Amniotic stem cell (primary cell): ENCODE measurements around the gene VSIG1.

ENCODE experiments used
- DNase-seq: peaks from one replicate; lab custom pipeline; 2025; lab: John Stamatoyannopoulos, UW

The VSIG1 gene

DNA sequence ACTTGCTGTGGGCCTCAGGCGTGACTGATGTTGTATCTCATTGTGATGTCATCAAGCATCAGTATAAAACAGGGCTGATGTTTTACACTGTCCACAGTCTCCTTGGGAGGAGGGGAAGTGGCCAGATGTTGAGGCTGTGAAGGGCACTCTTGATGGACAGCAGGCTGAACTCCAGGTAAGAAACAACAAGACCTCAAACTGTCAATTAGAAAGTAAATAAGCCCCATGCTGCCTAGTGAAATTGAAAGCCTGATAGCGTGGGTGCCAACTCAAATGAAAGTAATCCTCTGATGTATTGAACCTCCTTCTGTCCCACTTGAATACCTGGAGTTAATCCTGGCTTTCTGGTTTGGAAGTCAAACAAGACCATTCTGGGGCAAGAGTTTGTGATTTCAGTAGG is 19.7 kb downstream of the VSIG1 start:
- DNase-seq: no peak

DNA sequence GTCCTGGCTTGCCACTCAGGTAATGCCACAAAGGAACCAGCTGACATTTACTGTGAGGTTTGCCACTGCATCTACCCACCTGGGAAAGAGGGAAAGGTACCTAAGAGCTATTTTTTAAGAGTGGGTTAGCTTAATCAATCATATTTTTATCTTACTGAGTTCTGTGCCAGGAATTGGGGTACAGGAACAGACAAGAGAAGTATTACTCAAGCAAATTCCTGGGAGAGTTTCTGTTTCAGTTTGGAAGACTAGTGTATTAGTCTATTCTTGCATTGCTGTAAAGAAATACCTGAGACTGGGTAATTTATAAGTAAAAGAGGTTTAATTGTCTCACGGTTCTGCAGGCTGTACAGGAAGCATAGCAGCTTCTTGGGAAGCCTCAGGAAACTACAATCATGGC is 23.3 kb downstream of the VSIG1 start:
- DNase-seq: no peak

DNA sequence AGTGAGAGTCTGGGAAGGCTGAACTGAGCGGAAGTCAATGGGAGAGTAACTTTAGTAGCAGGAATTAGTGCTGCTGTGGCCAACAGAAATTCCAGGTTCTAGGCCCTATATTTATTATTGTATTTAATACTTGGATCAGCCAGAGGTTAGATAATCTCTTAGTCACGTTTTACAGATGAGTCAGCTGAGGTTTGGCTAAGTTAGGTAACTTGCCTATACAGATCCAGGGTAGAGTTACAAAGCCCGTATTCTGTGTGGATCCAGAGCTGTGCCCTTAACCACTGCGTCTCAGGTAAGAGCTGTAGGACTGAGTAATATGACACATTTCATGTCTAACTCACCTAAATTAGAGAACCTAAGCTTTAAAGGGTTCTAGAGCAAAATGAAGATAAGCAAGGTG is 26.0 kb downstream of the VSIG1 start:
- DNase-seq: no peak

DNA sequence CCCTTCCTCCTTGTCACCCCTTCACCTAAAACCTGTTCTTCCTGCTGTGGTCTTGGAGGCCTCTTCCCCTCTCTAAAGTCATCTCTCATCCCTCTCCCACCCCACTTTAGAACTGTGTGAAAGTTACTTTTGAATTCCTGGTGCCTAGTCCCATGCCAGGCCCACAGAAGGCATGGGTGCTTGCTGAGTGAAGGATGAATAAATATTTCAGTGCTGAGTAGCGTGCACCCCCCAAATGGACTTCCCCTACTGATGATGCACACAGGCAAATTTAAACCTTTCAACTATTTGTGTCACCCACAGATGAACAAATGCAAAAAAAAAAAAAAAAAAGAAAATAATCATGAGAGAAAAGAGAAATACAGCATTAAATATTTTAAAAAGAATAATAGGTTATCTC is 26.7 kb downstream of the VSIG1 start:
- DNase-seq: no peak

DNA sequence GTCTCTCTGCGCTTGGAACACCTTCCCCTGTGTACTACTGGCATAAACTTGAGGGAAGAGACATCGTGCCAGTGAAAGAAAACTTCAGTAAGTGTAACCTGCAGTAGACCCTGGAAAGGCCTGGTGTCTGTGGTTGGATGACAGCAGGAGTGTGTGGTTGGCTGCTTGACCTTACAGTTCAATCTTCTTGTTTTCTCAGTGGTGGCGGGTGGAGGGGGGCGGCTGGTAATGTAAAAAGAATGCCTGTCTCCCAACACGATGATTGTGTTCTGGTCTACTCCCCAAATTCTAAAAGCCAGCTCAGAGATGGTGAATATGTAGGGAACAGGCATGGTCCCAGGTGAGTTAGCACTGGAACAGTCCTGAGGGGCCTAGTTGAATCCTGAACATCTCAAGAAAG is 27.9 kb downstream of the VSIG1 start:
- DNase-seq: no peak

DNA sequence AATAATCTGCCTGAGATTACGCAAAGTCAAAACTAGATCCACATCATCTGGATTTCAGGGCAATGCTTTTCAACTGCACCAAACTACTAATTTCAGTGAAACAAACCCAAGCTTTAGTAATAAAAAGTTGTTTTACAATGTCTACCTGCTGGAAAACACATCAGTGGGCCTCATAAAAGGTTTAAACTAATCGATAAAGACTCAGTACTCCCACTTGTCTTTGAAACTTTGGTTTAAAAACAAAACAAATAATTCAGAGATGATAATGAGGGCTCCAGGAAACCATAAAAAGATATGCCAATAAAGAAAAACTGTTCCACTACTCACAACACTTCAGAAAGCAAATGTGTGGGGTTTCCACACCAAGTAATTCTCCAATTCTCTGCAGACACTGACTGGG is 36.2 kb downstream of the VSIG1 start:
- no peak for DNase-seq

DNA sequence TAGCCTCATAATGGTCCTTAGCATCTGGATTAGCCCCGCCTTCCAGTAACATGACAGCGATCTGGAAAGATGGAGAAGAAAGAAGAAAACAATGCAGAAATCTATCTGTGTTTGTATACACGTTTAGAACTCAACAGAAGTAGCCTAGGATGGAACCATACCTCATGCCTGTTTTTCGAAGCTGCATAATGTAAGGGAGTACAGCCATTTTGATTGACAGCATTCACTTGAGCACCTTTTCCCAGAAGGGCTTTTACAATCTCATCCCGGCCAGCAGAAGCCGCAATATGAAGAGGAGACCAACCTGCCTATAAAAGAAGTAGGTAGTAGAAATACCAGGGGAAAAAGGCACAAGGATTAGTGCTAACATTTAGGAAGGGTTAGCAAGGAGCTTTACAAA is 42.9 kb downstream of the VSIG1 start:
- DNase-seq: no peak

DNA sequence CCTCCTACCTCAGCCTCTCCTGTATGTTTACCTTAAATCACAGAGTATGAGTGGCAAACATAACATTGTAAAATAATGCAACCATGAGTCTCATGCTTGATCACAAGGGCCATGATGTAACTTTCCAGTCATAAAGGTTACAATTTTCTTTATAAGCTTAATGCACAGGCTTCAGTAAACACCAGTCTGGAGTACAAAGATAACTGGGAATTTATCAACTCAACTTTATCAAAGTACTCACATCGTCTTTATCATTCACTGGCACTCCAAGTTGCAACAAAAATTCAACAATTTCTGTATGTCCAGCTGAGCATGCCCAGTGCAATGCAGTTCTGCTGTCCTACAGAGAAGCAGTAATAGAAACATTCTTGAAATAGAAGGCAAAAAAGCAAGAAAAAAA is 43.6 kb downstream of the VSIG1 start:
- no peak for DNase-seq

DNA sequence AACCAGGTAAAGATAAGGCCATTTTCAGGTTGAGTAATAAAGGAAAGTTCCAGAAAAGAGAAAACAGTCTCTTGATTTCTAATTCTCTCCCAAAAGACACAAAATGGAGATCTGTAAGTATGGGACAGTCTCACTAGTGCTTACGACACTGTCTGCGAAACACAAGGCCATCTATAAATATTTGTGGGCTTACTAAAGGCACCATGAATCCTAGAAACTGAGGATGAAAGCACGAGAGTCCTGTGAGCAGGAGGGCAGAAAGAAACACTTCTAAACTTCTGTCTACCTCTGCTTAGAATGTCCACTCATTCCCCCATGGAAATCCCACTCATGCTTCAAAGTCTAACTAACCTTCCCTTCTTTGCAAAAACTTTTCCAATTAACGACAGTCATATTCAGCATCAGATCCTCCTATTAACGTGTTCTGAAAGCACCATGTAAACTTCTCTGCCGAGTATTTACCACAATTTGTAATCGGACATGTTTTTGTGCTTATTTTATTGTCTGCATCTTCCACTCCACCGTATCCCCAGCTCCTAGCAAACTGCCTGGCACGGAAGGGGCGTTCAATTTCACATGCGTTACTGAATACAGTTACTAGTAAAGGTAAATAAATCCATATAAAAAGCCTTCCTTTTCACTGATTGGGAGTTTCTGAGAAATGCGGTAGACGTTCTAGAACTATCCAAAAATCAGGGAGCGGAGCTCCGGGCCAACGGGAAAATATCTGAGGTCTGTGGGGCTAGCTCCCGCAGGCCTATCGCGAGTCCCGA is 45.8 kb downstream of the VSIG1 start:
- peak; percentile 6 for DNase-seq

DNA sequence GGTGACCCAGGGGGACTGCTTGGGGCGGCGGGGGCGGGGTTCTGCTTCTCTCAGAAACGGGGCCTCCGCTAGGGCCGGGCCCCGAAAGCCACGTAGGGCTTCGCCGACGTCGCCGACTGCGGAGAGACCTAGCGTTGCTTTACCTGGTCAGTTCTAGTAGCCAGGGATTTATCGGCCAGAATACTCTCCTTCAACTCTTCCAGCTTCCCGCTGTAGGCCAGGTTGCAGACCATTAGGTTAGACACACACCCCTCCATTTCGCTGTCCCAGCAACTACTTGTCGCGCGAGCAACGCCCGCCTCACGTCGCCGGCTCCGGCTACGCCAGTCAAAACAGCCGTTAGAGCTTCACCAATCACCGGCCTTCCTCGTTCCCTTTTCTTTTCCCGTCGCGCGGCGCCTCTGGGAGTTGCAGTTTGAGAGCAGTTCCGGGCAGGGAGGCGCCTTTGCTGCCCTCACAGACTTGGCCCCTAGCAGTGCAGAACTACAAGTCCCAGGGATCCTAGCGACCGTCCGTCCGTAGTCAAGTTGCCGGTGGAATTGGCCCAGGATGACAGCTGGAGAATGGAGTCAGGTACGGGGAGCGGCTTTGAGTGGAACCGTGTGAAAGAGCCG is 46.5 kb downstream of the VSIG1 start, which contains the start of the genes ATG4A and PSMD10:
ATG4A (plus strand) TSS at position 515 of the 614 bp plus-strand sequence; CDS start at position 564, 49 bp downstream.
PSMD10 (minus strand) TSS at position 279 of the 614 bp plus-strand sequence; CDS start at position 257, 22 bp downstream.
- peak; percentile 90 for DNase-seq

DNA sequence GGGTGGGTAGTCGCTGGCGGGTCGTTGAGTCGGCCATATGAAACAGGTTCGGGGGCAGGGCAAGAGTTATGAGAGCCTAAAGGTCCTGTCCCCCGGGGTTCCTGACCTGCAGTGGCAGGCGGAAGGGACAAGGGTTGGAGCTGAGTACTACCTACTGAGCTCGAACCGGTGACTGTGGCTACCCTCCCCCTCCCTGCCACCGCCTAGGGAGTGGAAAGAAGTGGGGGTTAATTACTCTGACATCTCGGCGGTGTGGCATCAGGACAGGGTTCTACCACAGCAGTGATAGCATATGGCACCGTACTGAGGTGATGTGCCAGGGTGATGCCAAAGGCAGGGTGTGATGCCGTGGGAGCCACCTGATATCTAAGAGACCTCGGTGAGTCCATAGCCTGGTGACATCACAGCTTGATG is 47.0 kb downstream of the VSIG1 start:
- DNase-seq: no peak

DNA sequence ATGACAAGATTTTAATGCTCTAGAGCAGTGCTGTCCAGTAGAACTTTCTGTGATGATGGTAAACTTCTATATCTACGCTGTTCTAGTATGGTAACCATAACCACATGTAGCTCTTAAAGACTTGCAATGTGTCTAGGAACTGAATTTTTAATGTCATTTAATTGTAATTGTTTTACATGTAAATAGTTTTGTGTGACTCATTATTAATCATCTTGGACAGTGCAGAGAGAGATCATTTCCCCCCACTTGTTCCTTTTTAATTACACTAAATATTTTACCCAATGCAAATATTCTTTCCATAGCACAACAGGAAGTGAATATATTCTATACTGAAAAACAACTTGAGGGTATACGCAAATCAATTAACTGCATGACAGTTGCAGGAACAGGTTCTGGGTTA is 52.5 kb downstream of the VSIG1 start:
- no peak for DNase-seq

DNA sequence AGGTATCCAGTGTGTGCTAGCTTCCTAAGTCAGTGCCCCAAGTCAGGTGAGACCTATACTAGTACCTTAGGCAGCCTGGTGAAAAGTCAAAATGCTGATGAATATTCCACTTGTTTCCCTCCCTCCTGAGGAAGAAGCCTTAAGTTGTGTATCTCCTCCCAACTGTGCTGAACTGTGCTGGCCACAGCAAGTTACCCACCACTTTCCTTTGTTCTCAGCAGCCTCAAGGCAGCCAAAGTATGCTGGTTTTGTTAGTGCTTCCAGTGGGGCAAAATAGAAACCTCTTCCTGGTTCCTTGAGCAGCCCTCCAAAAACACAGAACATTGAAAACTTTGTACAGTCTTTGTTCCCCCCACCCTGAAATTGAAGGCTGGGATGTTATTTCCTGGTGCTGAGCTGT is 60.6 kb downstream of the VSIG1 start:
- DNase-seq: no peak

DNA sequence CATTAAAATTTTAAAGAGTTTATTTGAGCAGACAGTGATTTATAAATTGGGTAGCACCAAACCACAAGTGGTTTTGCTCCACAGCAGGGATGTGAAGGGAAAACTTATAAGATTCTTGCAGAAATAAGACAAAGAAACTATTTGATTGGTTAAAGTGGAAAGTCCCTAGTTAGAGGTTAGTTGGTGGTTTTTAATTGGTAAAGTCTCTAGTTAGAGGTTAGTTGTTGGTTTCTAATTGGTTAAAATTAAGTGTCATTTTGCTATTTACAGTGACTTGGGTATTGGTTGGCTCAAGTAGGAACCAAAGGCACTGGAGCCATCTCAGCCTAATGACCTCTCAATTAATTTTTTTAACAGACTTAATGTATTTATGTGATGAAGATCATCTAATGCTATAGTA is 69.7 kb downstream of the VSIG1 start:
- DNase-seq: no peak

DNA sequence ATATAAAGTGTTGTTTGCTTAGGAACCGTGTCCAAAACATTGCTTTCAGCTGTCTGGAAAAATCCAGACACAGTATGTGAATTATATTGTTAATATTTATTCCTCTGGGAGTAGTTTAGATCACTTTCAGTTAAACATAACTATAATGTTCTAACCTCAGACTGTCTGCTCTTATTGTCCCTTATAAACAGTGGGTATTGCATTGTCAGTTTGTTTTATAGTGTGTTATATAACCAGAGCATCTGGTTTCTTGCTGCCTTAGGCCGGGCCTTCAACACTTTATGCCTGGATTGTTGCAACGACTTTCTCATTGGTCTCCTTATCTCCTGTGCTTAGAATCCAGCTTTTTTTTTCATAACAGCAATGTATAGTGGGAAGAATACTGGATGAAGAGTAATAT is 73.1 kb downstream of the VSIG1 start:
- no peak for DNase-seq

DNA sequence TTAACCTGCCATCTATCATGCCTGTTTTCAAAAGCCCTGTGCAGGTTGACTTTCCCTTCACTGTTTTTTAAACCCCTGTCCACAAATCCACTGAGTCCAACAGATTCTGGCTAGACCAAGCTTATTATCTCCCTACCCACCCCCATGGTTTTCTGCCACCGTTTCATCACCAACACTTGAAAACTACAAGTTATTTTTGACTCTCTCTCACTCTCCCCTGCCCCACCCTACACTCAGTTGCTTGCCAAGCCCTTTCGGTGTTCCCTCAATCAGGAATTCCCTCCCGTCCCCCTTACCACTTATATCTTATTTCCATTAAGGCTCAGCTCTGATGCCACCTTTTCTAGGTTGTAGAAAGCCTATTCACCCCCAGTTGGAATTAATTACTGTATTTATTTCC is 76.4 kb downstream of the VSIG1 start:
- DNase-seq: no peak

DNA sequence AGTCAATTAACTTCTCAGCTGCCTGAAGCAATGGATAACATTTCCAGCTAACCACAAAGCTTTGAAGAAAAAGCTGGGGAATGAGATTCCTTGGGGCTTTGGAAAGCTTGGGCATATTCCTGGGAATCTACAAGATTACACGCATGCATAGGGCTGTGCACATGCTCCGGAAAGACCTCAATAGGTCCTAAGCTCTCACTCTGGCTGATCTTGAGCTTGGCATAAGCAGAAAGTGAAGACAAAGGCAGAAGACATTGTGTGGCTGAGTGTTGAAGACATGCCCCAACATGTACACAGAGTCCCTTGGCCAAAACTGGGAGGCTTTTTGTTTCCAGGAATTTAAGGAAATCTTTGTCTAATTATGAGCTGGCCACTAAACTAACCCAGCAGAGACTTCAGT is 77.9 kb downstream of the VSIG1 start:
- no peak for DNase-seq

DNA sequence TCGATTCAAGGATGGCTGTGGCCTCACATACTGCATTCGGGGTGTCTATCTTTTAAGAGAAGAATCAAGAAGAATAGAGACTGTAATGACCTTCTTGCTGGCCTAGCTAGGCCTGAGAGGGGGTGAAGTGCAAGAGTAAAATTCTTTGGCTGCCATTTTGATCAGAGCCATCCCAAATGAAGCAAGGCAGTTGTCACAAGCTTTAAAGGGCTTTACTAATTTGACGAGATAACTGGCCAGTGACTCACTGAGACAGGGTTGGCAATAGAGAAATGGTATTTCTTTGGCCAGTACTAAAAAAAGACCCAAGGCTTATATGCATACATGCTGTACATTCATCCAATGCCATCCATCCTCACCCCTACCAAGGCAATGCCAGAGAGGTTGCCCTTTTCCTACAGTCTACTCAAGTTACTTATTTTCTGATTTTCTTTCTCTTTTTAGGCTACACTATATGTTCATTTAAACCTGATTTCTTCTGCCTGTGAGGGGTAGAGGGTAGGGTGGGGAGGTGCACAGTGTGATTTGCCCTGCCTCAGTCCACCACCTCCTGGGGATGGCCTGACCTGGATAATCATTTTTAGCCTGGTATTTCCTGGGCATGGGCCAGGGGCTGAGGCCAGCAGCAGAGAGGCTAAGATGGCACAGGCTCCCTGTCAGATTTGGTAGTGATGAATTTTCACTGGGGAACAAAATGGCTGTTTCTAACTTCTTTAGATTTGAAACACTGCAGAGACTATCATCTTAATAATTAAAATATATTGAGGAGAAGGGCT is 78.9 kb downstream of the VSIG1 start:
- DNase-seq: no peak

DNA sequence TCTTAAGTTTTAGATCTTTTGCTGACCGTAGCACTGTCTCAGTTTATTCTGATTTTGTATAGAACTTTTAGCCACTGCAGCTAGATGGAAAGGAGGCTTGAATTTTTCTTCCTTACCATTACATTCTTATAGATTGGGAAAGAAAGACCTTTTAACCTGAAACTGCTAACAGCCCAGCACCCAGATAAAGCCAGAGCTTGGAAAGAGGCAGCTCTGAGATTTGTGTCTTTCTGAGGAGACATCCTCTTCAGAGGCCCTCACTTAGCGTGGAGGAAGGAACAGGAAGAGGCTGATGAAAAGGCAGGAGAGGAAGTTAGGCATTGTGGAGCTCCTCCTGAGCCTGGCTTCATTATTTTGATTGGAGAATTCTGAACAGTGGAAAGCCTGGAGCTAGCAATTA is 81.8 kb downstream of the VSIG1 start:
- no peak for DNase-seq

DNA sequence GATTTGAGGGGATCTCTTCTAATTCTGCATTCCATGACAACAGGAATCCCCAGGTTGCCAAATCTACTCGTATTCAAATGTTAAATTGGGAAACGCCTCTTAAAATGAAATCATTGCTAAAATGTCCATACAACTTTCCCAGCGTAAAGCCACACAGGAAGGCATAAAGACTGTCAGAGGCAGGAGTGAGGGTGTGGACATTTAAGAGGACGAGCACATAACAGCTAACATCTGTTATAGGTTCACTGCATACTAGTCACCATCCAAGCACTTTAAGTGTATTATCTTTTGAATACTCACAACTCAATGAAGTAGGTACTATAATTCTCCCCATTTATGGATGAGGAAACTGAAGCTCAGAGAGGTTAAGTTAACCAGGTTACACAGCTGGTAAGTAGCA is 82.3 kb downstream of the VSIG1 start:
- no peak for DNase-seq
